ENCODE measurements around the gene FOXK2.

FOXK2 gene

GRCh38 chr17:82639628-82640027, 120.1 kb downstream of the FOXK2 start:
- DNase-seq (ENCODE audit: low read depth in 2 of 2), result no peak

- no peak for DNase-seq (ENCODE audit: low read depth in 2 of 2)
Observed at GRCh38 chr17:82640036-82640435, 120.5 kb downstream of the FOXK2 start.

GRCh38 chr17:82642022-82642421, 122.5 kb downstream of the FOXK2 start:
- DNase-seq (ENCODE audit: low read depth in 2 of 2), result no peak

GRCh38 chr17:82644148-82644547, 124.6 kb downstream of the FOXK2 start:
- DNase-seq (ENCODE audit: low read depth in 2 of 2), result no peak

GRCh38 chr17:82645516-82645915, 126.0 kb downstream of the FOXK2 start:
- DNase-seq (ENCODE audit: low read depth in 2 of 2), result no peak

GRCh38 chr17:82647593-82648164, 128.1 kb downstream of the FOXK2 start:
- DNase-seq (ENCODE audit: low read depth in 2 of 2), result peak; percentile 15 to 21

- peak; percentile 71 to 77 for DNase-seq (ENCODE audit: low read depth in 2 of 2)
Observed at GRCh38 chr17:82648165-82648668, 128.7 kb downstream of the FOXK2 start, which contains the start of gene WDR45B. Gene WDR45B (minus strand): TSS chr17:82648444. CDS start chr17:82648340, 104 bp downstream.

GRCh38 chr17:82648742-82649331, 129.3 kb downstream of the FOXK2 start:
- DNase-seq (ENCODE audit: low read depth in 2 of 2), result peak; percentile 15 to 32

GRCh38 chr17:82649501-82650261, 130.1 kb downstream of the FOXK2 start:
- no peak for DNase-seq (ENCODE audit: low read depth in 2 of 2)

GRCh38 chr17:82650723-82651122, 131.2 kb downstream of the FOXK2 start:
- no peak for DNase-seq (ENCODE audit: low read depth in 2 of 2)

- DNase-seq (ENCODE audit: low read depth in 2 of 2), result no peak
Observed at GRCh38 chr17:82653651-82654528, 134.4 kb downstream of the FOXK2 start.

Measured in stimulated activated CD8-positive, alpha-beta memory T cell treated with anti-CD3 and anti-CD28 coated beads, Interleukin-15, amount 100 ng/mL, for 4 hours (primary cell).